ENCODE measurements around the gene RNU5B-1.
"Not testable (repeated sequence)": the region's sequence is repeated elsewhere in the genome, so short reads cannot be mapped to it uniquely, and the experiment has no call there.

RNU5B-1 gene

GRCh38 chr15:65346856-65347598 is 42.5 kb downstream of the RNU5B-1 start:
- DNase-seq, result no peak

GRCh38 chr15:65347756-65348155 is 43.3 kb downstream of the RNU5B-1 start:
- DNase-seq, result not testable (repeated sequence)

DNA sequence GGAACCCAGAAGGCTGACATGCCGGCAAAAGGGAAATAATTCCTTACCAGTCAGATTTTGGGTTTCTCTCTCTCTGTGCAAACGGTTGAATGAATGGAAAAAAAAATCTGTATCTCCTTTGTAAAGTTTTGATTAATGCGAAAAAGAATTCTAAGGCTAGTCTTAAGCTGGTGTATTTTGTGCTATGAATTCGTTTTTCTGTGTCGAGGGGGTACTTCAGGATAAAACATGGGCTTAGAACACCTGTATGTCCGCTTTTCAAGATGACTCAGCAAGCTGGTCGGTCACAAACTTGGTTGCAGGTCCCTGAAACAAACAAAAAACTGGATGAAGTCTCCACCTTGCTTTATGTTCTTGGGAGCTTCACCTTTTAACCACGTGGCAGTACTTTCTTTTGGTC is 44.9 kb downstream of the RNU5B-1 start:
- no peak for DNase-seq

- not testable (repeated sequence) for DNase-seq
These were observed 47.5 kb downstream of the RNU5B-1 start for GRCh38 chr15:65351972-65352371.

Data from CD4-positive, alpha-beta T cell treated with Interleukin-17A for 1 hour (primary cell).